Measurements from ENCODE around the gene TRAPPC1.

Gene TRAPPC1

GRCh38 chr17:7883781-7884386, 47.9 kb downstream of the TRAPPC1 start:
- peak overlapping the region; percentile 29; the same call in 1 of the 2 replicates for H3K9ac ChIP-seq (ENCODE audit: low read depth, low read length)
- peaks cover 20% of the 10 kb centered on the region for H3K4me1 ChIP-seq (ENCODE audit: insufficient read depth, low read length)
- H3K36me3 ChIP-seq (ENCODE audit: insufficient read depth, low read length), result no peaks in the 10 kb centered on the region
- no peaks in the 10 kb centered on the region for H3K9me3 ChIP-seq (ENCODE audit: control insufficient read depth, insufficient read depth, low read length)

GRCh38 chr17:7882629-7883028, 49.1 kb downstream of the TRAPPC1 start:
- H3K9me3 ChIP-seq (ENCODE audit: control insufficient read depth, insufficient read depth, low read length), result no peaks in the 10 kb centered on the region
- H3K9ac ChIP-seq (ENCODE audit: low read depth, low read length), result no peak overlapping the region
- H3K36me3 ChIP-seq (ENCODE audit: insufficient read depth, low read length), result no peaks in the 10 kb centered on the region
- 0 out of 2 replicates have a peak, but pooled peaks cover 11% of the 10 kb centered on the region for H3K4me1 ChIP-seq (ENCODE audit: insufficient read depth, low read length)

GRCh38 chr17:7882068-7882467, 49.7 kb downstream of the TRAPPC1 start:
- Histone ChIP-seq H3K36me3 (ENCODE audit: insufficient read depth, low read length) (no peaks in the 10 kb centered on the region), H3K4me1 (ENCODE audit: insufficient read depth, low read length) (0 out of 2 replicates have a peak, but pooled peaks cover 11% of the 10 kb centered on the region), H3K9ac (ENCODE audit: low read depth, low read length) (no peak overlapping the region), H3K9me3 (ENCODE audit: control insufficient read depth, insufficient read depth, low read length) (no peaks in the 10 kb centered on the region)

- H3K4me1 ChIP-seq (ENCODE audit: insufficient read depth, low read length), result 0 out of 2 replicates have a peak, but pooled peaks cover 11% of the 10 kb centered on the region
- H3K36me3 ChIP-seq (ENCODE audit: insufficient read depth, low read length), result no peaks in the 10 kb centered on the region
- H3K9me3 ChIP-seq (ENCODE audit: control insufficient read depth, insufficient read depth, low read length), result no peaks in the 10 kb centered on the region
- no peak overlapping the region for H3K9ac ChIP-seq (ENCODE audit: low read depth, low read length)
These were observed 50.3 kb downstream of the TRAPPC1 start for GRCh38 chr17:7881276-7882054.

All from ES-I3 (cell line).